ENCODE measurements around the gene TMEM87A.

Gene TMEM87A

GRCh38 chr15:42270996-42271395 is 2.2 kb downstream of the TMEM87A start:
- in situ Hi-C loops (cut with MboI; ENCODE audit: low pct_unique_long_range_greater_than_20kb, low sequenced_read_pairs, unreplicated experiment): no loop called here
- no peak for DNase-seq (ENCODE audit: low spot score)

GRCh38 chr15:42270551-42270950 is 2.7 kb downstream of the TMEM87A start:
- DNase-seq (ENCODE audit: low spot score): no peak
- no peak for TF ChIP-seq CTCF (IDR thresholded peaks at IDR 0.05; ENCODE audit: extremely low read depth, insufficient read depth, missing control alignments)
- in situ Hi-C loops (cut with MboI; ENCODE audit: low pct_unique_long_range_greater_than_20kb, low sequenced_read_pairs, unreplicated experiment): no loop called here

More at GRCh38 chr15:42270996-42271395, 2.2 kb downstream of the TMEM87A start:
- no peak for TF ChIP-seq CTCF (IDR thresholded peaks at IDR 0.05; ENCODE audit: extremely low read depth, insufficient read depth, missing control alignments)

GRCh38 chr15:42267286-42267685 is 5.9 kb downstream of the TMEM87A start:
- in situ Hi-C loops (cut with MboI; ENCODE audit: low pct_unique_long_range_greater_than_20kb, low sequenced_read_pairs, unreplicated experiment): no loop called here
- no peak for TF ChIP-seq CTCF (IDR thresholded peaks at IDR 0.05; ENCODE audit: extremely low read depth, insufficient read depth, missing control alignments)
- no peak for DNase-seq (ENCODE audit: low spot score)

- no peak for DNase-seq (ENCODE audit: low spot score)
- no peak for TF ChIP-seq CTCF (IDR thresholded peaks at IDR 0.05; ENCODE audit: extremely low read depth, insufficient read depth, missing control alignments)
- in situ Hi-C loops (cut with MboI; ENCODE audit: low pct_unique_long_range_greater_than_20kb, low sequenced_read_pairs, unreplicated experiment): no loop called here
Observed at GRCh38 chr15:42264795-42265194, 8.4 kb downstream of the TMEM87A start.

- in situ Hi-C loops (cut with MboI; ENCODE audit: low pct_unique_long_range_greater_than_20kb, low sequenced_read_pairs, unreplicated experiment): no loop called here
- no peak for DNase-seq (ENCODE audit: low spot score)
- no peak for TF ChIP-seq CTCF (IDR thresholded peaks at IDR 0.05; ENCODE audit: extremely low read depth, insufficient read depth, missing control alignments)
Observed at GRCh38 chr15:42253300-42253699, 19.9 kb downstream of the TMEM87A start.

GRCh38 chr15:42240823-42241222 is 32.4 kb downstream of the TMEM87A start:
- in situ Hi-C loops (cut with MboI; ENCODE audit: low pct_unique_long_range_greater_than_20kb, low sequenced_read_pairs, unreplicated experiment): no loop called here
- DNase-seq (ENCODE audit: low spot score): no peak
- no peak for TF ChIP-seq CTCF (IDR thresholded peaks at IDR 0.05; ENCODE audit: extremely low read depth, insufficient read depth, missing control alignments)

Data from GM13977 (cell line).